ENCODE data around the gene C5.

Gene C5

DNA sequence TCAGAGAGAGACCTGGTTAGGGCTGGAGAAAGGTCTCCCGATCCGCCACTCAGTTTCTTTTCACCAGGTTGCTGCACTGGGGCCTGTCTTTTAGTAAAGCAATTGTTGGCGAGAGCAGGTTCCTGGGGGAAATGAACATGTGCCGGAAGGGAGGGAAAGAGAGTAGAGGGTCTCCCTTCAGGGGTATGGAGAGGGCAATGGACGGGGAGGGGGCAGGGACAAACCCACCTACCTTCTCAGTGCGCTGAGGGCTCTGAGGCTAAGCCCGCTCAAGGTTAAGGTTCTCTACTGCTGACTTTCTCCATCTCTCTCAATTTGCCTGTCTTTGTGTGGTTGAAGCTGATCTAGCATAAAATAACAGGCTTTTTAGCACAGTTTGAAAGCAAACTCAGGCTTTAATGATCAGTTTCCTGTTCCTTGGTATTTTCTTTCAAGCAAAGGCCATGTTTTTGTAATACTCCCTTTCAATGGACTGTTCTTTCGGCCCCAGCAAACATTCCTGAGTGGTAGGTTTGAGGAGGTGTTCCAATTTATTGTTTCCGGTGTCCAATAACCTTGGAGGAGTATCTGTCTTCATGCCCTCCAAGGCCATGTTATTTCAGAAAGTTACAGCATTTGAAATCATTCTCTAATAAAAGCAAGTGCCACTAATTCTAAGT, 98.0 kb downstream of the C5 start:
- Histone ChIP-seq H3K27ac (ENCODE audit: low read depth, low read length) (no peak overlapping the region), H3K4me3 (ENCODE audit: insufficient read depth, low read length, poor library complexity, severe bottlenecking) (no peak overlapping the region), H3K4me2 (ENCODE audit: low read depth, low read length, poor library complexity, severe bottlenecking) (no peak overlapping the region), H3K9me3 (ENCODE audit: insufficient read depth, low read length) (no peaks in the 10 kb centered on the region), H3K36me3 (ENCODE audit: low read length) (no peaks in the 10 kb centered on the region), H4K20me1 (ENCODE audit: low read depth, low read length) (no peaks in the 10 kb centered on the region), H3K9me2 (replicated peaks; ENCODE audit: insufficient read depth, low read length) (no peaks in the 10 kb centered on the region), H3K9ac (ENCODE audit: low read length) (no peak overlapping the region), H3F3A (ENCODE audit: insufficient read depth) (no peaks in the 10 kb centered on the region), H2AFZ (ENCODE audit: low read depth, low read length, severe bottlenecking) (no peak overlapping the region), H3K79me2 (ENCODE audit: insufficient read depth, low read length) (no peaks in the 10 kb centered on the region), H3K27me3 (ENCODE audit: low read length) (0 out of 2 replicates have a peak, but pooled peaks cover 4% of the 10 kb centered on the region)
- TF ChIP-seq, protein P1, sequence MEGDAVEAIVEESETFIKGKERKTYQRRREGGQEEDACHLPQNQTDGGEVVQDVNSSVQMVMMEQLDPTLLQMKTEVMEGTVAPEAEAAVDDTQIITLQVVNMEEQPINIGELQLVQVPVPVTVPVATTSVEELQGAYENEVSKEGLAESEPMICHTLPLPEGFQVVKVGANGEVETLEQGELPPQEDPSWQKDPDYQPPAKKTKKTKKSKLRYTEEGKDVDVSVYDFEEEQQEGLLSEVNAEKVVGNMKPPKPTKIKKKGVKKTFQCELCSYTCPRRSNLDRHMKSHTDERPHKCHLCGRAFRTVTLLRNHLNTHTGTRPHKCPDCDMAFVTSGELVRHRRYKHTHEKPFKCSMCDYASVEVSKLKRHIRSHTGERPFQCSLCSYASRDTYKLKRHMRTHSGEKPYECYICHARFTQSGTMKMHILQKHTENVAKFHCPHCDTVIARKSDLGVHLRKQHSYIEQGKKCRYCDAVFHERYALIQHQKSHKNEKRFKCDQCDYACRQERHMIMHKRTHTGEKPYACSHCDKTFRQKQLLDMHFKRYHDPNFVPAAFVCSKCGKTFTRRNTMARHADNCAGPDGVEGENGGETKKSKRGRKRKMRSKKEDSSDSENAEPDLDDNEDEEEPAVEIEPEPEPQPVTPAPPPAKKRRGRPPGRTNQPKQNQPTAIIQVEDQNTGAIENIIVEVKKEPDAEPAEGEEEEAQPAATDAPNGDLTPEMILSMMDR (IDR thresholded peaks at IDR 0.05; ENCODE audit: insufficient read depth, low read length, poor library complexity, severe bottlenecking) = no peak
- no peak for TF ChIP-seq EZH2phosphoT487 (conservative IDR thresholded peaks at IDR 0.05; ENCODE audit: low read length)

DNA sequence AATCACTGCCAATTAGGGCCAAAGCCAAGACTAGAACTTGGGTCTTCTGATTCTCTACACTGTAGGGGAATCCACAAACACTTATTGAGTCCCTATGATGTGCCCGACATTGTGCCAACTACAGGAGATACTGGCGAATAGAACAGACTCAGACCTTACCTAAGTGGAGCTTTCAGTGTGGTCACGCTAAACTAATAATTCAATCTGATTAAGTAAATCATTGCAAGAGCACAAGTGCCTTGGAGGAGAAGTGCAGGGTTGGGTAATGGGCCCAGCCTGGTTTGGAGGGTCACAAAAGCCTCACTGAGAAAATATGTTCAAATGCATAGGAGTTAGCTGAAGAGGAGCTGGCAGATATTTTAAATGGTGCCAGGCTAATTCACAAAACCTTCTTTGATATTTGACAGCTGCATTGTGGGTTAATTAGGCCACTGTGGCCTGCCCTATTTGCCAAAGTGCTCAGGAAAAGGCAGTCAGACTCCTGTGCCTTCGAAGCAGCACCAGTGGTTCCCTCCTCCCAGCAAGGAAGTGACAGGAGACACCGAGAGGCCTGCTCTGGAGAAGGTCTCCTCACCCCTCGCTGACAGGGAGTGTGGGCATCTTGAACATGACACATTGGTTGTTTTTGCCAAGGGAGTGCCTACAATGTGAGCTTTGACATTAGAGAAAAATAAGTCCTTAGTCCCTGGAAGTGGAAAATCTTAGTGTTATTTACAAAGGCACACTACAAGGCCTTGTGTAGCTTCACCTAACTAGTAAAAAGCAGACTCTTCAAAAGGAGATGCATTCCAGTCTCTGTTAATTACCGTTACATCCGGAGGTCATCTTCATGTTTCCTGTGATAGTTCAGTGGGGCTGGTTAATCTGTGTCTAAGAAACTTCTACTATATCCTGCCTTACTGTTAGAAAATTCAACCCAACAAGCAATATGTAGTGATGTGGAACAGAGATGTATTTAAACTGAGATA, 99.4 kb downstream of the C5 start:
- Histone ChIP-seq H3K79me2 (ENCODE audit: insufficient read depth, low read length) (no peaks in the 10 kb centered on the region), H2AFZ (ENCODE audit: low read depth, low read length, severe bottlenecking) (no peak overlapping the region), H3K9ac (ENCODE audit: low read length) (no peak overlapping the region), H3K9me3 (ENCODE audit: insufficient read depth, low read length) (no peaks in the 10 kb centered on the region), H3F3A (ENCODE audit: insufficient read depth) (no peaks in the 10 kb centered on the region), H3K36me3 (ENCODE audit: low read length) (no peaks in the 10 kb centered on the region), H4K20me1 (ENCODE audit: low read depth, low read length) (no peaks in the 10 kb centered on the region), H3K27ac (ENCODE audit: low read depth, low read length) (no peak overlapping the region), H3K4me3 (ENCODE audit: insufficient read depth, low read length, poor library complexity, severe bottlenecking) (no peak overlapping the region), H3K9me2 (replicated peaks; ENCODE audit: insufficient read depth, low read length) (no peaks in the 10 kb centered on the region), H3K27me3 (ENCODE audit: low read length) (0 out of 2 replicates have a peak, but pooled peaks cover 4% of the 10 kb centered on the region), H3K4me2 (ENCODE audit: low read depth, low read length, poor library complexity, severe bottlenecking) (no peak overlapping the region)
- TF ChIP-seq, protein P1 (IDR thresholded peaks at IDR 0.05; ENCODE audit: insufficient read depth, low read length, poor library complexity, severe bottlenecking) = no peak
- no peak for TF ChIP-seq EZH2phosphoT487 (conservative IDR thresholded peaks at IDR 0.05; ENCODE audit: low read length)

DNA sequence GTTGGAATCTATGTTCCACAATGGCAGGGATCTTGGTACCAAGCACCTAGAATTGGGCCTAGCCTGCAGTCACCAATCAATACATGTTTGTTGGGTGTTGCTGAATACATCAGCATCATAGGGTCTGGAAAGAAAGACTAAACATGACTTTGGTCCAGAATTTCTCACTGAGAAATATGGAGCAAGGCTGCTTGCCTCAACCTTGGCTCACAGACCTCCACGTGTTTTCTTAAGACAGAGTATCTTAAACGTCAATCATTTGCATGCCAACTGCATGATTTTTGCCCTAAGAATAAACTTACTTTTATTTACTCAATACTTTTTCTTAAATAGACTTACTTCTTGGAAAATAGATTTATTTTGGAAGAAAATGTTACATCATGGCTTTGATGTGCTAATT, 100.8 kb downstream of the C5 start:
- Histone ChIP-seq H2AFZ (ENCODE audit: low read depth, low read length, severe bottlenecking) (no peak overlapping the region), H3K27me3 (ENCODE audit: low read length) (no peaks in the 10 kb centered on the region), H3K9me3 (ENCODE audit: insufficient read depth, low read length) (no peaks in the 10 kb centered on the region), H3K9ac (ENCODE audit: low read length) (no peak overlapping the region), H3F3A (ENCODE audit: insufficient read depth) (no peaks in the 10 kb centered on the region), H3K27ac (ENCODE audit: low read depth, low read length) (no peak overlapping the region), H3K4me3 (ENCODE audit: insufficient read depth, low read length, poor library complexity, severe bottlenecking) (no peak overlapping the region), H4K20me1 (ENCODE audit: low read depth, low read length) (no peaks in the 10 kb centered on the region), H3K36me3 (ENCODE audit: low read length) (no peaks in the 10 kb centered on the region), H3K9me2 (replicated peaks; ENCODE audit: insufficient read depth, low read length) (no peaks in the 10 kb centered on the region), H3K4me2 (ENCODE audit: low read depth, low read length, poor library complexity, severe bottlenecking) (no peak overlapping the region), H3K79me2 (ENCODE audit: insufficient read depth, low read length) (no peaks in the 10 kb centered on the region)
- TF ChIP-seq EZH2phosphoT487 (conservative IDR thresholded peaks at IDR 0.05; ENCODE audit: low read length) = no peak
- TF ChIP-seq, protein P1 (IDR thresholded peaks at IDR 0.05; ENCODE audit: insufficient read depth, low read length, poor library complexity, severe bottlenecking) = no peak

Data from SU-DHL-6 (cell line).